ENCODE data around the gene MSI2. TPM values are rescaled to one million over a fixed set of nuclear protein-coding genes. Genes with fewer than 3 reads are reported as not detected.

The MSI2 gene
- total and polyA plus RNA-seq, 2 experiments from 2014 or later = 18.9 to 41.8 TPM

- TF ChIP-seq, protein P1, sequence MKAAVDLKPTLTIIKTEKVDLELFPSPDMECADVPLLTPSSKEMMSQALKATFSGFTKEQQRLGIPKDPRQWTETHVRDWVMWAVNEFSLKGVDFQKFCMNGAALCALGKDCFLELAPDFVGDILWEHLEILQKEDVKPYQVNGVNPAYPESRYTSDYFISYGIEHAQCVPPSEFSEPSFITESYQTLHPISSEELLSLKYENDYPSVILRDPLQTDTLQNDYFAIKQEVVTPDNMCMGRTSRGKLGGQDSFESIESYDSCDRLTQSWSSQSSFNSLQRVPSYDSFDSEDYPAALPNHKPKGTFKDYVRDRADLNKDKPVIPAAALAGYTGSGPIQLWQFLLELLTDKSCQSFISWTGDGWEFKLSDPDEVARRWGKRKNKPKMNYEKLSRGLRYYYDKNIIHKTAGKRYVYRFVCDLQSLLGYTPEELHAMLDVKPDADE (IDR thresholded peaks at IDR 0.05) = no peak
- TF ChIP-seq STAT1 (IDR thresholded peaks at IDR 0.05; ENCODE audit: unreplicated experiment) (no peak), POLR2AphosphoS5 (IDR thresholded peaks at IDR 0.05; ENCODE audit: low read depth) (no peak), ZNF114 (CRISPR knock-in tag; IDR thresholded peaks at IDR 0.05) (no peak), REST (IDR thresholded peaks at IDR 0.05; ENCODE audit: unreplicated experiment) (no peak)
Measured at GRCh38 chr17:57609878-57610270, 353.6 kb downstream of the MSI2 start (continued).

DNA sequence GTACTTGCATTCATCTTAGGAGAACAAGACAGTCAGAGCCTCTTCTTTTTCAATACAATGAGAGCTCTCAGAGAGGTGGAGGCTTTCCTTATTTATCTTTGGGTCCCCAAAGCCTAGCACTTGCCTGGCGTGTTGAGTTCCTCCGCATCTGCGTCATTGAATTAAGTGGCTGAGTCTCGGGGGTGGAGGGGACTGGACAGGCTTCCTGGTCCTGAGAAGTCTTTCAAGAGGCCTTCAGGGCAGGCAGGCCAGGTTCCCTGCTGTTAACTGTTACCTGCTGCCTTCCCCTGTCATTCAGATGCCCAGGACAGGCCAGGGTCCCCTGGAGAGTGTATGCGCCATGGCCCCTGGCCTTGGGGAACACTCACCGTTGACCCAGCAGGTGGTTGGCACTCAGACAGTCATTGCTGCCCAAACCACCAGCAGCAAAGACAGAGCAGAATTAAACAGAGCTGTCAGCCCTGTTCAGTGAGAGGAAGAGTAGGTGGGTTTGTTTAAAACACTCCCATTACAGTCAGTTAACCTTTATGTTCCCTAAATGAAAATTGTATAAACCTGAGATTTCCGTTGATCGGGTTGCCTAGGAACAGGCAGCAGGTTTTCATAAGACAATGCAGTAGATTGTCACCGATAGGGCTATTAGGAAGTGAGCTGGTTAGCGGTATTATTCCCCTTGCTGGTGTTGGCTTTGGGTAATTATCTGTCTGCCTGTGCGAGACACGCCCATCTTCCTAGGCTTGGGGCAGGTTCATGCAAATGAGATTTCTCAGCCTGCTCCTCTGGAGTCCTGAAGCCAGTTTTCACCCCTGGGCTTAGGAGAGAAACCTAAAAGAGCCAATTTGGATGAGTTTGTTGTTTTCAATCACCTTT, 356.1 kb downstream of the MSI2 start:
- TF ChIP-seq NANOG (IDR thresholded peaks at IDR 0.05; ENCODE audit: borderline replicate concordance) (no peak), CREB1 (CRISPR knock-in tag; IDR thresholded peaks at IDR 0.05; ENCODE audit: low read depth) (no peak), ZNF331 (CRISPR knock-in tag; IDR thresholded peaks at IDR 0.05; ENCODE audit: low read depth) (no peak)
- H3K36me3 ChIP-seq (ENCODE audit: insufficient read depth) = no peaks in the 10 kb centered on the region
- H3K4me2 ChIP-seq = no peak overlapping the region
- no peak overlapping the region for H3K4me3 ChIP-seq
- peaks cover 7% of the 10 kb centered on the region for H3K27me3 Mint-ChIP-seq (ENCODE audit: insufficient read depth, low read depth, poor library complexity)
- ATAC-seq (peak; percentile 68), DNase-seq (ENCODE audit: low spot score) (peak; percentile 64)
- H3K4me1 Mint-ChIP-seq = peaks cover 41% of the 10 kb centered on the region
- no peaks in the 10 kb centered on the region for H3K79me2 ChIP-seq (replicated peaks; ENCODE audit: insufficient read depth)
- H4K20me1 ChIP-seq (replicated peaks; ENCODE audit: insufficient read depth) = no peaks in the 10 kb centered on the region; the same call in 1 of the 2 replicates
- no peaks in the 10 kb centered on the region for H3K9me2 ChIP-seq (ENCODE audit: insufficient read depth)
- peak overlapping the region; percentile 72; the same call in 1 of the 2 replicates for H3K27ac Mint-ChIP-seq
- H3F3A ChIP-seq (replicated peaks; ENCODE audit: low read depth) = no peaks in the 10 kb centered on the region
- peaks cover 18% of the 10 kb centered on the region; the same call in 1 of the 2 replicates for H3K4me1 ChIP-seq (ENCODE audit: insufficient read depth)
- peaks cover 4% of the 10 kb centered on the region; the same call in 2 of the 3 replicates for H3K9me3 Mint-ChIP-seq
- H3K4me3 Mint-ChIP-seq = no peak overlapping the region
- peaks cover 20% of the 10 kb centered on the region for H3K36me3 Mint-ChIP-seq (ENCODE audit: low read depth)
- H3K27ac ChIP-seq (ENCODE audit: low read depth) = no peak overlapping the region
- no peak overlapping the region for H2AFZ ChIP-seq
- no peaks in the 10 kb centered on the region for H3K27me3 ChIP-seq (ENCODE audit: insufficient read depth)

Measured in GM23338 (cell line).